ENCODE measurements around the gene COL5A2. TPM values are rescaled to one million over a fixed set of nuclear protein-coding genes. Genes with fewer than 3 reads are reported as not detected.

COL5A2 gene
- total and polyA plus RNA-seq, 9 of the 15 experiments (the other 6 are each of a cell fraction or from before 2014, with no cell fraction given) = 0.01 to 0.54 (median 0.19) TPM

GRCh38 chr2:189159273-189159672 is 20.3 kb downstream of the COL5A2 start:
- peak; percentile 35; the same call in 1 of the 2 replicates for TF ChIP-seq ZNF316 (IDR thresholded peaks at IDR 0.05)
- TF ChIP-seq ZBTB33 (CRISPR knock-in tag; IDR thresholded peaks at IDR 0.05) = no peak
- no peak overlapping the region for H2AFZ ChIP-seq (ENCODE audit: low read depth, low read length)
- H3K4me3 ChIP-seq = no peak overlapping the region
- no peaks in the 10 kb centered on the region for H3K9me1 ChIP-seq (ENCODE audit: control insufficient read depth, insufficient read depth, low read length)
- in situ Hi-C loops (cut with MboI) (no loop called here), intact Hi-C loops (cut with micrococcal nuclease) (no loop called here)
- BruUV-seq (replicated peaks) = no TSS peak
- no peaks in the 10 kb centered on the region for H4K20me1 ChIP-seq (replicated peaks; ENCODE audit: control insufficient read depth, insufficient read depth, low read length)
- no peak overlapping the region for H3K9ac ChIP-seq (ENCODE audit: insufficient read depth in 1 of 2, low read depth in 2 of 2, low read length in 2 of 2)
- WGBS (ENCODE audit: insufficient coverage, low coverage, missing lambda C conversion rate) = 0% methylated on average over 2 of the region's 2 CpGs
- no peaks in the 10 kb centered on the region for H3K36me3 ChIP-seq (ENCODE audit: control insufficient read depth, insufficient read depth, low read length)
- ChIA-PET CTCF (ENCODE audit: low intra/inter-chr PET ratio) (interaction anchor here (0.7 kb wide), 1 partner anchor 1312 kb away, joined by 3 read pairs; no protein-coding TSS in a partner anchor), POLR2A (no interaction called here)
- FAIRE-seq = no peak
- H3K79me2 ChIP-seq (ENCODE audit: control insufficient read depth, insufficient read depth, low read length) = no peaks in the 10 kb centered on the region
- no peaks in the 10 kb centered on the region for H3K4me1 ChIP-seq (replicated peaks in 1 of 2; ENCODE audit: control insufficient read depth in 2 of 2, insufficient read depth in 2 of 2, low read length in 2 of 2)
- no peak for ATAC-seq
- no peaks in the 10 kb centered on the region for H3K27me3 ChIP-seq (ENCODE audit: control insufficient read depth in 2 of 2, insufficient read depth in 2 of 2, low read length in 2 of 2)
- H3K4me2 ChIP-seq (ENCODE audit: insufficient read depth, low read length) = no peak overlapping the region
- no peak overlapping the region for H3K27ac ChIP-seq (ENCODE audit: extremely low read depth, low read depth, low read length)
- no peak for DNase-seq (ENCODE audit: extremely low read depth in 1 of 4, low spot score in 3 of 4)
- no peaks in the 10 kb centered on the region for H3K9me3 ChIP-seq (replicated peaks; ENCODE audit: control insufficient read depth, insufficient read depth, low read depth, low read length)

GRCh38 chr2:189157939-189158338 is 21.6 kb downstream of the COL5A2 start:
- Histone ChIP-seq H3K27ac (ENCODE audit: extremely low read depth, low read depth, low read length) (no peak overlapping the region), H2AFZ (ENCODE audit: low read depth, low read length) (no peak overlapping the region), H3K4me1 (replicated peaks in 1 of 2; ENCODE audit: control insufficient read depth in 2 of 2, insufficient read depth in 2 of 2, low read length in 2 of 2) (no peaks in the 10 kb centered on the region), H3K9ac (ENCODE audit: insufficient read depth in 1 of 2, low read depth in 2 of 2, low read length in 2 of 2) (no peak overlapping the region), H3K9me1 (ENCODE audit: control insufficient read depth, insufficient read depth, low read length) (no peaks in the 10 kb centered on the region), H3K36me3 (ENCODE audit: control insufficient read depth, insufficient read depth, low read length) (no peaks in the 10 kb centered on the region), H4K20me1 (replicated peaks; ENCODE audit: control insufficient read depth, insufficient read depth, low read length) (no peaks in the 10 kb centered on the region), H3K79me2 (ENCODE audit: control insufficient read depth, insufficient read depth, low read length) (no peaks in the 10 kb centered on the region), H3K27me3 (ENCODE audit: control insufficient read depth in 2 of 2, insufficient read depth in 2 of 2, low read length in 2 of 2) (no peaks in the 10 kb centered on the region), H3K9me3 (replicated peaks; ENCODE audit: control insufficient read depth, insufficient read depth, low read depth, low read length) (no peaks in the 10 kb centered on the region), H3K4me2 (ENCODE audit: insufficient read depth, low read length) (no peak overlapping the region), H3K4me3 (no peak overlapping the region)
- no TSS peak for BruUV-seq (replicated peaks)
- ATAC-seq (no peak), FAIRE-seq (no peak), DNase-seq (ENCODE audit: extremely low read depth in 1 of 4, low spot score in 3 of 4) (no peak)
- intact Hi-C loops (cut with micrococcal nuclease) (no loop called here), in situ Hi-C loops (cut with MboI) (no loop called here)
- 0% methylated on average over 1 of the region's 1 CpG for WGBS (ENCODE audit: insufficient coverage, low coverage, missing lambda C conversion rate)
- TF ChIP-seq EWSR1 (IDR thresholded peaks at IDR 0.05; ENCODE audit: borderline replicate concordance, low read depth, partially characterized antibody) (no peak), ZNF584 (CRISPR knock-in tag; IDR thresholded peaks at IDR 0.05; ENCODE audit: low read depth) (no peak), TBL1XR1 (IDR thresholded peaks at IDR 0.05; ENCODE audit: low read length in 2 of 2) (no peak)
- CTCF ChIA-PET (ENCODE audit: low intra/inter-chr PET ratio) = no interaction called here
- POLR2A ChIA-PET = no interaction called here
